ENCODE measurements around the gene GMIP.

- no peak for TF ChIP-seq CTCF (IDR thresholded peaks at IDR 0.05)
- TF ChIP-seq EP300 (IDR thresholded peaks at IDR 0.05) = no peak
- TF ChIP-seq POLR2AphosphoS5 (IDR thresholded peaks at IDR 0.05) = no peak
- TF ChIP-seq POLR2A (IDR thresholded peaks at IDR 0.05; ENCODE audit: low read depth) = no peak
Measured at GRCh38 chr19:19651076-19651475, 7.6 kb upstream of the GMIP start.

All from esophagus muscularis mucosa (tissue), 4 donors.